HEK293 (cell line): ENCODE data around the gene SPOUT1.
"Not testable (repeated sequence)": the region's sequence is repeated elsewhere in the genome, so short reads cannot be mapped to it uniquely, and the experiment has no call there.

ENCODE experiments used
- CTCF ChIA-PET: fragments of 350-600 bp; formaldehyde crosslinking; extraction: SDS; loops from one replicate; lab custom pipeline; 2021; ENCODE audit warnings: antibody characterized with exemption; lab: Yijun Ruan, JAX
- POLR2A ChIA-PET: fragments of 300-600 bp; formaldehyde crosslinking; extraction: SDS; loops from one replicate; lab custom pipeline; 2020; ENCODE audit warnings: antibody characterized with exemption, inconsistent platforms; lab: Yijun Ruan, JAX
- H3K27ac ChIP-seq: fragments of 200-500 bp; sonication (Bioruptor generic); 2 replicates; pipeline ENCODE4 v1.5.1; 2014; ENCODE audit warnings: low read depth, low read length, control low read depth, inconsistent platforms; ENCODE audit errors: extremely low read depth
- H3K36me3 ChIP-seq, 2 experiments: fragments of 200-500 bp in 1 of 2; sonication (Bioruptor generic) in 1 of 2; 1 replicate in 1 of 2; 2 replicates in 1 of 2; pipeline ENCODE4 v1.5.1; 2014 to 2017; ENCODE audit warnings: inconsistent platforms in 2 of 2, low read length in 2 of 2; ENCODE audit not compliant: control insufficient read depth in 2 of 2, insufficient read depth in 1 of 2
- H3K4me1 ChIP-seq: fragments of 200-500 bp; sonication (Bioruptor generic); 2 replicates; pipeline ENCODE4 v1.5.1; 2014; ENCODE audit warnings: mild to moderate bottlenecking, low read length, inconsistent platforms; ENCODE audit not compliant: control insufficient read depth, insufficient read depth
- H3K4me3 ChIP-seq: 2 replicates; pipeline ENCODE4 v1.5.1; 2011; ENCODE audit warnings: low read depth, mild to moderate bottlenecking, control low read depth, low read length, moderate library complexity
- H3K9me3 ChIP-seq: fragments of 200-500 bp; sonication (Bioruptor generic); 2 replicates; pipeline ENCODE4 v1.5.1; 2014; ENCODE audit warnings: low read depth, low read length, inconsistent platforms; ENCODE audit not compliant: control insufficient read depth, insufficient read depth
- MEIS1 ChIP-seq: sonication (generic); formaldehyde crosslinking; IDR thresholded peaks from 2 replicates; pipeline ENCODE4 v1.8.1; 2022; ENCODE audit warnings: missing genetic modification reagents, mild to moderate bottlenecking, borderline replicate concordance
- PRDM1 ChIP-seq: fragments of 450-650 bp; formaldehyde crosslinking; IDR thresholded peaks from 2 replicates; pipeline ENCODE4; 2016; ENCODE audit warnings: missing biosample characterization, missing genetic modification characterization
- SETDB1 ChIP-seq: IDR thresholded peaks from one replicate; pipeline ENCODE4 v1.6.1; 2017; ENCODE audit warnings: mild to moderate bottlenecking, low read length, moderate library complexity, mixed read lengths; ENCODE audit not compliant: insufficient read length
- ZFP3 ChIP-seq: fragments of 450-650 bp; formaldehyde crosslinking; IDR thresholded peaks from 2 replicates; pipeline ENCODE4 v1.5.1; 2016; ENCODE audit warnings: low read depth, missing biosample characterization, missing genetic modification characterization
- ZNF19 ChIP-seq: fragments of 450-650 bp; formaldehyde crosslinking; IDR thresholded peaks from 2 replicates; pipeline ENCODE4; 2016; ENCODE audit warnings: missing biosample characterization, missing genetic modification characterization, low read depth
- ZNF248 ChIP-seq: fragments of 450-650 bp; formaldehyde crosslinking; IDR thresholded peaks from 2 replicates; pipeline ENCODE4 v1.5.1; 2017; ENCODE audit warnings: missing biosample characterization, missing genetic modification characterization
- ZNF366 ChIP-seq: fragments of 450-650 bp; formaldehyde crosslinking; conservative IDR thresholded peaks from 2 replicates; pipeline ENCODE4 v1.5.1; 2016; ENCODE audit warnings: missing biosample characterization, missing genetic modification characterization
- ZNF449 ChIP-seq: fragments of 450-650 bp; formaldehyde crosslinking; IDR thresholded peaks from 2 replicates; pipeline ENCODE4 v1.5.1; 2017; ENCODE audit warnings: missing biosample characterization, mild to moderate bottlenecking, missing genetic modification characterization, moderate library complexity
- ZNF521 ChIP-seq: fragments of 450-650 bp; formaldehyde crosslinking; IDR thresholded peaks from 2 replicates; pipeline ENCODE4 v1.5.1; 2017; ENCODE audit warnings: missing biosample characterization, mild to moderate bottlenecking, missing genetic modification characterization
- ZNF596 ChIP-seq: fragments of 450-650 bp; IDR thresholded peaks from 2 replicates; pipeline ENCODE4 v1.5.0; 2018; ENCODE audit warnings: missing biosample characterization, mild to moderate bottlenecking, missing genetic modification characterization, moderate library complexity
- ZNF776 ChIP-seq: fragments of 450-650 bp; formaldehyde crosslinking; IDR thresholded peaks from 2 replicates; pipeline ENCODE4 v1.5.0; 2017; ENCODE audit warnings: missing biosample characterization, missing genetic modification characterization, borderline replicate concordance

Gene SPOUT1

DNA sequence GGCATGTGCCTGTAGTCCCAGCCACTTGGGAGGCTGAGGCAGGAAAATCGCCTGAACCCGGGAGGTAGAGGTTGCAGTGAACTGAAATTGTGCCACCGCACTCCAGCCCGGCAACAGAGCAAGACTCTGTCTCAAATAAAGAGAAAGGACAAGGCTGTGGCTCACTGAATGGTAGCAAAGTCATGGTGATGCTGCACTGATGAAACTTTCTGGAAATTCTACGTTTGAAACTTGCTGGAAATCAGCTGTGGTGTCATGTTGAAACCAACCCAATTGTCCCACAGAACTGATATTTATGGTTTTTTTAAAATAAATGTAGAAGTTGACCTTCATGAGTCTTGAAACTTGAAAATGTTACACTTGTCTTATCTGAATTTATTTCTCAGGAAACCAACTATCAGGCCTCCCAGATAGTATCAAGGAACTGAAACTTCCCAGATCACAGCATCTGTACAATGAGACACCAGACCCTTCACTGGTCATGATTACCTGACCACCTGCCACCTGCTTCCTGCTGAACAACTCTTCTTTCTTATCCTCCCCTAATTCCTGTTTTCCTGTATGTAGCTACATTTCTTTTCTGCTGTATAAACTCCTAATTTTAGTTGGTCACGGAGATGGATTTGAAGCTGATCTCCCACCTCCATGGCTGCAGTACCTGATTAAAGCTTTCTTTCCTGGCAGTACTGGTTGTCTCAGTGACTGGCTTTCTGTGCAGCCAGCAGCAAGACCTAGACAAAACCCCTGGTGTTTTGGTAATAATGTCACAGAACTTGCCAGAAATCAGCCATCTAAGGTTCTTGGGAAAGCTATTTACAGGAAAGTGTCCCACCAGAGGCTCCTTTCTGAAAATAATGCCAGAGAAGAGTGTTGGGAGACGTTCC lies 48.2 kb downstream of the SPOUT1 start:
- POLR2A ChIA-PET: interaction anchor here (1.1 kb wide), 1 partner anchor 37 kb away, joined by 3 read pairs; the partner anchor contains the start of gene ENDOG
- H3K36me3 ChIP-seq: no peaks in the 10 kb centered on the region
- TF ChIP-seq ZNF19: no peak
- no peak for TF ChIP-seq ZNF248 (tag by site-specific recombination)
- peak; percentile 79 for TF ChIP-seq SETDB1
- CTCF ChIA-PET: interaction anchor here (0.7 to 0.8 kb wide), 2 partner anchors 12 to 29 kb away, joined by 3 to 6 read pairs; no protein-coding TSS in a partner anchor
- H3K27ac ChIP-seq: no peak overlapping the region
- H3K4me1 ChIP-seq: no peaks in the 10 kb centered on the region
- no peak overlapping the region for H3K4me3 ChIP-seq
- no peaks in the 10 kb centered on the region for H3K9me3 ChIP-seq

- H3K4me1 ChIP-seq, H3K4me3 ChIP-seq, CTCF ChIA-PET, H3K36me3 ChIP-seq, POLR2A ChIA-PET, H3K27ac ChIP-seq, H3K9me3 ChIP-seq: not testable (repeated sequence)
Observed at GRCh38 chr9:128780093-128780492, 49.5 kb downstream of the SPOUT1 start.

- ChIA-PET POLR2A (no interaction called here), CTCF (no interaction called here)
- peaks cover 0 to 1% of the 10 kb centered on the region in 2 experiments; a peak in 1 of 3 replicates for H3K36me3 ChIP-seq
- TF ChIP-seq MEIS1 (CRISPR knock-in tag) (no peak), ZNF596 (tag by site-specific recombination) (peak; percentile 89), ZNF521 (tag by site-specific recombination) (no peak), ZNF366 (tag by site-specific recombination) (peak; percentile 99), PRDM1 (tag by site-specific recombination) (peak; percentile 93), ZFP3 (tag by site-specific recombination) (no peak)
- H3K9me3 ChIP-seq: no peaks in the 10 kb centered on the region
- no peaks in the 10 kb centered on the region for H3K4me1 ChIP-seq
- no peak overlapping the region for H3K27ac ChIP-seq
- no peak overlapping the region for H3K4me3 ChIP-seq
Observed at GRCh38 chr9:128774804-128775203, 54.8 kb downstream of the SPOUT1 start.

- POLR2A ChIA-PET: interaction anchor here (0.6 to 1.2 kb wide), 4 partner anchors 14 to 829 kb away, joined by 3 to 6 read pairs (median 5); partner anchors contain the start of genes ENDOG and TBC1D13
- Histone ChIP-seq H3K9me3 (no peaks in the 10 kb centered on the region), H3K4me1 (no peaks in the 10 kb centered on the region), H3K27ac (no peak overlapping the region), H3K36me3 (peaks cover 0 to 9% of the 10 kb centered on the region in 2 experiments; a peak in 1 of 3 replicates), H3K4me3 (no peak overlapping the region)
- CTCF ChIA-PET: interaction anchor here (1.1 to 1.5 kb wide), 3 partner anchors 12 to 45 kb away, joined by 3 to 6 read pairs (median 3); partner anchors contain the start of gene ENDOG
- TF ChIP-seq ZNF449 (tag by site-specific recombination) (peak; percentile 79; the same call in 1 of the 2 replicates), ZNF776 (tag by site-specific recombination) (no peak)
- TF ChIP-seq, all 188 proteins: peak for 1
Observed at GRCh38 chr9:128773049-128773448, 56.5 kb downstream of the SPOUT1 start.
